ENCODE data around the gene PSMB4. TPM values are rescaled to one million over a fixed set of nuclear protein-coding genes. Genes with fewer than 3 reads are reported as not detected.
A peak's percentile ranks its signal among the peaks of the same experiment; 100 is the strongest.

Gene PSMB4
- total RNA-seq, 1 experiment from 2014 or later, result 413 TPM

- Histone ChIP-seq H3T11ph (ENCODE audit: low read length) (no peak overlapping the region), H2AFZ (ENCODE audit: low read length) (no peak overlapping the region), H3K79me1 (ENCODE audit: insufficient read depth, low read depth, low read length, poor library complexity, severe bottlenecking) (peaks cover 3% of the 10 kb centered on the region), H3K9me3 (ENCODE audit: control insufficient read depth, low read depth, low read length) (no peaks in the 10 kb centered on the region), H3K18ac (ENCODE audit: insufficient read length, low read depth, low read length) (no peak overlapping the region), H4K5ac (ENCODE audit: insufficient read length, low read depth, low read length) (no peak overlapping the region), H3K9ac (ENCODE audit: extremely low read depth, insufficient read length, low read length) (no peak overlapping the region), H2BK15ac (ENCODE audit: low read depth, low read length) (no peak overlapping the region), H4K91ac (ENCODE audit: insufficient read length, low read depth, low read length) (no peak overlapping the region), H4K8ac (replicated peaks; ENCODE audit: insufficient read length, low read depth, low read length) (no peak overlapping the region), H3K27me3 (ENCODE audit: insufficient read depth, low read length) (no peaks in the 10 kb centered on the region), H3K4me1 (ENCODE audit: insufficient read depth, low read length) (no peaks in the 10 kb centered on the region), H2BK12ac (ENCODE audit: insufficient read length, low read depth, low read length) (no peak overlapping the region), H2BK120ac (ENCODE audit: low read depth, low read length, poor library complexity, severe bottlenecking) (no peak overlapping the region), H2AK5ac (ENCODE audit: insufficient read length, low read length) (no peak overlapping the region), H3K79me2 (ENCODE audit: insufficient read depth, low read length) (peaks cover 9% of the 10 kb centered on the region; the same call in 1 of the 2 replicates), H3K56ac (ENCODE audit: insufficient read length, low read depth, low read length) (no peak overlapping the region), H3K23ac (ENCODE audit: insufficient read length, low read depth, low read length) (no peak overlapping the region), H3K23me2 (ENCODE audit: insufficient read length, low read depth, low read length, poor library complexity, severe bottlenecking) (peaks cover 6% of the 10 kb centered on the region), H2BK5ac (ENCODE audit: insufficient read length, low read length) (no peak overlapping the region), H3K14ac (ENCODE audit: insufficient read depth, low read length) (no peak overlapping the region), H2BK20ac (ENCODE audit: low read depth, low read length, poor library complexity, severe bottlenecking) (no peak overlapping the region), H3K4ac (ENCODE audit: low read depth, low read length) (no peak overlapping the region), H3K27ac (ENCODE audit: insufficient read length, low read depth, low read length) (no peak overlapping the region), H3K4me2 (ENCODE audit: insufficient read depth, insufficient read length, low read length) (no peak overlapping the region), H4K20me1 (ENCODE audit: control insufficient read depth, insufficient read depth, insufficient read length) (no peaks in the 10 kb centered on the region)
- H3K27me3 Mint-ChIP-seq (ENCODE audit: low read depth), result no peaks in the 10 kb centered on the region; the same call in 1 of the 2 replicates
- DNase-seq, result no peak
- H3K27ac Mint-ChIP-seq, result peak overlapping the region in 2 of 3 experiments; percentile 49 to 78; a peak in 3 of 7 replicates
- peaks cover 12% of the 10 kb centered on the region in 2 experiments for H3K4me1 Mint-ChIP-seq
- no peak for TF ChIP-seq CTCF (conservative IDR thresholded peaks at IDR 0.05)
- H3K36me3 Mint-ChIP-seq (ENCODE audit: insufficient read depth in 1 of 3, low read depth in 3 of 3), result peaks cover 44 to 79% (median 67%) of the 10 kb centered on the region in 3 experiments
- H3K9me3 Mint-ChIP-seq, result no peaks in the 10 kb centered on the region; a peak in 1 of 5 replicates
- no CpG with 5 or more reads among the region's 2 CpGs for WGBS (ENCODE audit: extremely low coverage, insufficient read length, low lambda C conversion rate)
- no peak overlapping the region for H3K4me3 Mint-ChIP-seq
Observed at GRCh38 chr1:151402764-151403163, 3.4 kb downstream of the PSMB4 start.
